Stimulated activated CD4-positive, alpha-beta T cell treated with anti-CD3 and anti-CD28 coated beads, TNF-alpha, amount 100 ng/mL, for 48 hours (primary cell): ENCODE data around the gene RUNX1.

Source experiments
- DNase-seq, 3 donors: peaks; one replicate each; pipeline ENCODE4 v3.0.0-alpha.2; 2020; ENCODE audit warnings: low read depth in 3 of 3

The RUNX1 gene

GRCh38 chr21:34825948-34826548 is 223.1 kb downstream of the RUNX1 start:
- DNase-seq = no peak

- no peak for DNase-seq
Observed at GRCh38 chr21:34825101-34825500, 224.0 kb downstream of the RUNX1 start.

GRCh38 chr21:34824314-34824713 is 224.8 kb downstream of the RUNX1 start:
- DNase-seq = no peak

- no peak for DNase-seq
Observed at GRCh38 chr21:34822942-34823341, 226.2 kb downstream of the RUNX1 start.

GRCh38 chr21:34822168-34822567 is 226.9 kb downstream of the RUNX1 start:
- DNase-seq = no peak

GRCh38 chr21:34821717-34822116 is 227.4 kb downstream of the RUNX1 start:
- DNase-seq = no peak

- no peak for DNase-seq
Observed at GRCh38 chr21:34820051-34820450, 229.1 kb downstream of the RUNX1 start.

- DNase-seq = no peak
Observed at GRCh38 chr21:34819357-34819999, 229.6 kb downstream of the RUNX1 start.

GRCh38 chr21:34818662-34819158 is 230.4 kb downstream of the RUNX1 start:
- no peak for DNase-seq

GRCh38 chr21:34817821-34818661 is 231.1 kb downstream of the RUNX1 start:
- no peak for DNase-seq

- no peak for DNase-seq
Observed at GRCh38 chr21:34815831-34816705, 233.0 kb downstream of the RUNX1 start.

- DNase-seq = no peak
Observed at GRCh38 chr21:34814529-34814951, 234.6 kb downstream of the RUNX1 start.

- no peak for DNase-seq
Observed at GRCh38 chr21:34813266-34813894, 235.7 kb downstream of the RUNX1 start.

- DNase-seq = no peak
Observed at GRCh38 chr21:34812504-34813265, 236.4 kb downstream of the RUNX1 start.

GRCh38 chr21:34811368-34811767 is 237.7 kb downstream of the RUNX1 start:
- no peak for DNase-seq

- no peak for DNase-seq
Observed at GRCh38 chr21:34810786-34811185, 238.3 kb downstream of the RUNX1 start.

GRCh38 chr21:34809822-34810221 is 239.3 kb downstream of the RUNX1 start:
- DNase-seq = no peak

GRCh38 chr21:34808569-34809204 is 240.4 kb downstream of the RUNX1 start:
- DNase-seq = no peak

GRCh38 chr21:34807881-34808568 is 241.1 kb downstream of the RUNX1 start:
- DNase-seq = peak; percentile 49 to 59 (median 58)
